ENCODE data around the gene CCT7. TPM values are rescaled to one million over a fixed set of nuclear protein-coding genes. Genes with fewer than 3 reads are reported as not detected.

Gene CCT7
- total and polyA plus RNA-seq, 11 donors = 156 to 328 (median 200) TPM

DNA sequence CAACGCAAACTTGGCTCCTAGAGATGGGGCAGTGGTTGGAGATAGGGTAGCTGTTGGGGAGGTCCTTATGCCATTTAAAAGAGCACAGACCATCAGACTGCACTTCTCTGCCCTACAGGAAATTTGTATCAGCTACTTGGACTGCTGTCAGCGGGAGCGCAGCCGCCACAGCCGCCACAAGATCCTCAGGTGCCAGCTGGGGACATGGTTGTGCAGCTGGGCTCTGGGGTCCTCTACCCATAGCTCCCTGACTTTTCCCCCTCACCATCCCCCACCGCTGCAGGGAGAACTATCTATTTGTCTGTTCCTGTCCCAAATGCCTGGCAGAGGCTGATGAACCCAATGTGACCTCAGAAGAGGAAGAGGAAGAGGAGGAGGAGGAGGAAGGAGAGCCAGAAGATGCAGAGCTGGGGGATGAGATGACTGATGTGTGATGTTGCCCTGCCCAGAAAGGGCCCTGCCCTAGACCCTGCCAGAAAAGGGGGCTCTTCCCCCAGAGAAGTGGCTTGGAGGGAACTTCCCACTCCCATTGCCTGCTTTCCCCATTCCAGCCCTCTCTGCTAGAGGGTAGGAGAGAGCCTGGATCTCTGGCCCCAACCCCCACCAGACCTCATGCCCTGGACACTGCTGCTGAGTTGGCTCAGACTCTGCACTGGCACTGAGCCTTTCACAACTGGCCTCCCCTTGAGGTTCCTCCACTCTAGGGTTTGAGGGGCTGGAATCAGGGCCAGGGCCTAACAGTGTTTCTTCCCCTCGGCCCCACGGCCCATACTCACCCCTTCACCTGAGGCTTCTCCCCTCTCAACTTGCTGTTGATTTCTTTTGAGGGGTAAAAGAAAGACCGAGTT is 8.4 kb upstream of the CCT7 start:
- Histone ChIP-seq H3K9me3 (no peaks in the 10 kb centered on the region), H3K27ac (peak overlapping the region in 1 of 12 donors; percentile 52), H3K36me3 (peaks cover 0 to 88% (median 81%) of the 10 kb centered on the region in 9 donors), H3K4me3 (no peak overlapping the region), H3K27me3 (no peaks in the 10 kb centered on the region), H3K4me1 (peaks cover 0 to 18% (median 7%) of the 10 kb centered on the region in 12 donors)
- WGBS, 4 donors = 59 to 71% (median 65%) methylated on average over 7 to 9 of the region's 9 CpGs
- ATAC-seq = peak in 3 of 4 donors; percentile 38 to 69 (median 43)
- DNase-seq = no peak
- TF ChIP-seq, protein P1, sequence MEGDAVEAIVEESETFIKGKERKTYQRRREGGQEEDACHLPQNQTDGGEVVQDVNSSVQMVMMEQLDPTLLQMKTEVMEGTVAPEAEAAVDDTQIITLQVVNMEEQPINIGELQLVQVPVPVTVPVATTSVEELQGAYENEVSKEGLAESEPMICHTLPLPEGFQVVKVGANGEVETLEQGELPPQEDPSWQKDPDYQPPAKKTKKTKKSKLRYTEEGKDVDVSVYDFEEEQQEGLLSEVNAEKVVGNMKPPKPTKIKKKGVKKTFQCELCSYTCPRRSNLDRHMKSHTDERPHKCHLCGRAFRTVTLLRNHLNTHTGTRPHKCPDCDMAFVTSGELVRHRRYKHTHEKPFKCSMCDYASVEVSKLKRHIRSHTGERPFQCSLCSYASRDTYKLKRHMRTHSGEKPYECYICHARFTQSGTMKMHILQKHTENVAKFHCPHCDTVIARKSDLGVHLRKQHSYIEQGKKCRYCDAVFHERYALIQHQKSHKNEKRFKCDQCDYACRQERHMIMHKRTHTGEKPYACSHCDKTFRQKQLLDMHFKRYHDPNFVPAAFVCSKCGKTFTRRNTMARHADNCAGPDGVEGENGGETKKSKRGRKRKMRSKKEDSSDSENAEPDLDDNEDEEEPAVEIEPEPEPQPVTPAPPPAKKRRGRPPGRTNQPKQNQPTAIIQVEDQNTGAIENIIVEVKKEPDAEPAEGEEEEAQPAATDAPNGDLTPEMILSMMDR (IDR thresholded peaks at IDR 0.05) = no peak
- TF ChIP-seq POLR2A (IDR thresholded peaks at IDR 0.05) = no peak
- intact Hi-C loops (cut with DNase I) = no loop called here

DNA sequence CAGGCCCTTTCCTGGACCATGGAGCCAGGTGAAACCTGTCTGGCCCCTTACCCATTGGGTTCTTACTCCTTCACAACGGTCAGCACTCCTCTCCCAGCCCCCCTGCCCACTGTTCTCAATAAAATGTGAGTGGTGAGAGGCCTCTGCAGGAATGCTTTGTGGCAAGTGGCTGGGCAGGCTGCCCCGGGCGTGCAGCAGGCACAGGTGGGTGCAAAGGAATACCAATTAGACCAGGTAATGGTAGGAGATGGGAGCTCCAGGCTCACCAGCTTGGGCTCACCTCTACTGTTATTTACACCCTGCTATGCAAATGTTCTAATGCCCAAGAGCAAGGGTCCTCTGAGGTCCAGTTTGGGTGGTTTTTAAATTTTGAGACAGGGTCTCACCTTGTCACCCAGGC is 7.0 kb upstream of the CCT7 start:
- H3K4me3 ChIP-seq = no peak overlapping the region
- DNase-seq = no peak
- H3K27me3 ChIP-seq = no peaks in the 10 kb centered on the region
- peaks cover 0 to 18% (median 7%) of the 10 kb centered on the region in 12 donors for H3K4me1 ChIP-seq
- 82 to 92% (median 86%) methylated on average over 3 of the region's 3 CpGs for WGBS, 4 donors
- peaks cover 0 to 75% (median 67%) of the 10 kb centered on the region in 9 donors for H3K36me3 ChIP-seq
- no peak for ATAC-seq
- H3K9me3 ChIP-seq = no peaks in the 10 kb centered on the region
- TF ChIP-seq, protein P1 (IDR thresholded peaks at IDR 0.05) = no peak
- TF ChIP-seq POLR2A (IDR thresholded peaks at IDR 0.05) = no peak
- H3K27ac ChIP-seq = no peak overlapping the region
- intact Hi-C loops (cut with DNase I) = no loop called here

DNA sequence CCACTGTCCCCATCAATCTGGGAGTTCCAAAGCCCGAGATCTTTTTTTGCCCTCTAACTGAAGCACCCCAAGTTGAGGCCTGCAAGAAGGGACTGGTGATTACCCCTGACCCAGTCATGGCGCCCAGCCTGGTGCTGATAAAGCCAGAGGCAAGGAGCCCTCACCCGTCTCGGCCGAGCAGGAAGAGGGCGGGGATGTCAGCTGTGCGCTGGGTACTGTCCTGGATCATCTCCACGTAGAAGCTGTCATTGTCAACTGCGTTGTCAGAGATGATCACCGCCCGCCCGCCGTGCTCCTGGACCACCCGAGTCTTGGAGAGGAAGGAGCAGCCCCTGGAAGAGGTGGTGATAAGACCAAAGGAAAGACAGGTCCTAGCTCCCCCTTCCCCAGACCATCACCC is 5.5 kb upstream of the CCT7 start:
- ATAC-seq (no peak), DNase-seq (no peak)
- Histone ChIP-seq H3K4me1 (peaks cover 0 to 24% (median 12%) of the 10 kb centered on the region in 12 donors), H3K4me3 (no peak overlapping the region), H3K9me3 (no peaks in the 10 kb centered on the region), H3K36me3 (peaks cover 0 to 59% (median 52%) of the 10 kb centered on the region in 9 donors), H3K27ac (no peak overlapping the region), H3K27me3 (no peaks in the 10 kb centered on the region)
- 75 to 90% (median 78%) methylated on average over 14 of the region's 14 CpGs for WGBS, 4 donors
- intact Hi-C loops (cut with DNase I) = no loop called here
- no peak for TF ChIP-seq POLR2A (IDR thresholded peaks at IDR 0.05)
- TF ChIP-seq, protein P1 (IDR thresholded peaks at IDR 0.05) = no peak

DNA sequence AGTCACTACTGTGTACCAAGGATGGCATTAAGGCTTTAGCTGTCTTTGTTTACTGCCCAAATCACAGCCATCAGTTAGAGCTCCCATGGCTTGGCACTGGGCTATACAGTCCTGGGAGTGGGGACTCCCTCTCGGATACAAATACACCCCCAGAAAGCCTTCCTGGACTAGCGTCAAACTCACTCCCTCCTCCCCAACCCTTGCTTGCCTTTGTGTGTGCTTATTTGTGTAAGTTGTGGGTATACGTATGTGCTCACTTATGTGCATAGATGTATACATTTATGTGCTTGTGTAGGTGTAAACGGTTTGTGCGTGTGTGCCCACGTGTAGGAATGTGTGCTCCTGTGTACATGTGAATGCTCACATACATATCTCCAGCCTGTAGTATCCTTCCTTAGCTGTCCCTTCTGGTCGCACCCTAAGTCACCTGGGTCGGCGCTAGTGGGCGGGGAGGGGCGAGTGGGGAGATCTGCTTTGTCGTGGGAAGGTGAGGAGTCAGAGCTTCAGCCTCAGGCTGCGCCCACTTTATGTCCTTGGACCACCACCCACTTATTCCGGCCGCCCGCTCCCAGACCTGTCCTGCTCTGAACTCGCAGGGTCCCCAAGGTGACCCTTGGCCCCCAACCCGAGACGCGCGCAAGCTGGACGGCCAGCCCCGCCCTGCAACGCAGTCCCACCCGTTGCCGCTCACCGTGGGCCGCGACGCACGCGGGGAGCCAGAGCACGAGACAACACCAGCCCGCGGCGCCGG is 1.5 kb upstream of the CCT7 start:
- 2 to 4% (median 3%) methylated on average over 10 to 37 of the region's 37 CpGs for WGBS, 4 donors
- Histone ChIP-seq H3K4me3 (peak overlapping the region; percentile 55 to 92 (median 73)), H3K4me1 (peaks cover 0 to 35% (median 27%) of the 10 kb centered on the region in 12 donors), H3K27me3 (no peaks in the 10 kb centered on the region), H3K27ac (peak overlapping the region in 11 of 12 donors; percentile 62 to 98 (median 93)), H3K36me3 (peaks cover 0 to 29% (median 26%) of the 10 kb centered on the region in 9 donors), H3K9me3 (no peaks in the 10 kb centered on the region)
- intact Hi-C loops (cut with DNase I) = loop anchor here in 6 of 10 donors (2.0 to 5.0 kb wide), 2 partner anchors 155 to 162 kb away; partner anchors contain the start of genes ALMS1 (in 5 of the 6) and SFXN5 (in 1 of the 6)
- TF ChIP-seq, protein P1 (IDR thresholded peaks at IDR 0.05) = no peak
- no peak for TF ChIP-seq POLR2A (IDR thresholded peaks at IDR 0.05)
- peak in 1 of 4 donors; percentile 1 for ATAC-seq
- DNase-seq = peak in 1 of 5 donors; percentile 25
